HG03439 (cell line): ENCODE results near the gene CEBPZOS.
"Not testable (repeated sequence)": the region's sequence is repeated elsewhere in the genome, so short reads cannot be mapped to it uniquely, and the experiment has no call there.

Source experiments
- ATAC-seq: cut with Tn5 transposase; IDR thresholded peaks from one replicate; pipeline ENCODE4 v1.9.1; 2021; ENCODE audit warnings: mild to moderate bottlenecking, moderate library complexity; ENCODE audit not compliant: unreplicated experiment

The CEBPZOS gene

DNA sequence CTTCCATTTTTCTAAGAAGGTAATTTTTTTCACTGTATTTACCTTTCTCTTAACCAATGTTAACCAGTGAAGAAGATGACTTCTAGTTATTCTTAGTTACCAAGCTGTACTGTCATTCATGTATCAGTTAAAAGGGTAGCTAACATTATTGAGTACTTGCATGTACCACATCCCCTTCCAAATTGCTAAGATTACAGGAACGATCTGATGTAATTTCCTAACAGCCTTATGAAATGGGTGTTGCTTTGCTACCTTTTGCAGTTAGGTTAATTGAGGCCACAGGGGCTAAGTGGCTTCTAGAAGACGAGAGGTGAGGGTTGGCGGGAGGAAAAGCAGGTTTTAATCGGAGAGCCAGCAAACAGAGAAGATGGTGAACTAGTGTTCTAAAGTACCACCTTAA is 6.0 kb upstream of the CEBPZOS start:
- no peak for ATAC-seq

DNA sequence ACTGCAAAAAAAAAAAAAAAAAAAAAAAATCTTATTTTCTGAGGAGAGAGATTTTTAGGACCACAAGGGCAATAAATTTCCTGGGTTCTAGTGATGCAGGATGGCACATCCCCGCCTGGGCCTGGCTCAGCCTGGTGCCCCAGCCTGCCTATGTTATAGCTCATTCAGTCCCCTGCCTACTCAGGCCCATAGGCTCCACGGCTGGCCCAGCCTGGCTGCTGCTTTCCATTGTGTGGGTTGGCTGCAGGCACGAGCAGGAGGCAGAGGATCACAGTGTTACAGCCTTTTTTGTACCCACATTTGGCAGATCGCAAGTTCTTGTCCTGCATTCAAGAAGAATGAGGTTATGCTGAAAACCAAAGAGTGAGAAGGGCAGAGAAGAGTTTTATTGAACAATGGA is 5.0 kb upstream of the CEBPZOS start:
- no peak for ATAC-seq

DNA sequence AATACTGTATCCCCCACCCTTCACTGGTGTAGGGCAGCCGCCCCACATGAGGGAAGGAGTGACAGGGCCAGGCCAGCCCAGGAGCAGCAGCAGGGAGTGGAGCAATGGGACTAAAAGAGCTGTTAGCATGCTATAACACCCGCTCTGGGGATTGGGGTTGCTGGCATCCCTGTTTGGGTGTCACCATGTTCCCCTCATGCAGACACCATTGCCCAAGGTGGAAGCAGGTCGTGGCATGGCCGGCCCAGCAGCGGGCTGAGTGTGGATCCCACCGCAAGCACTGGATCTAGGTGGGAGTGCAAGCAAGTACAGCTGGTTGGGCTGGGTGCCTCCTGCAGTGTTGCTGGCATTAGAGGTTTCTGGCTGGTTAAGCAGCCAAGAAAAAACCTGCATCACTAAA is 4.5 kb upstream of the CEBPZOS start:
- no peak for ATAC-seq

DNA sequence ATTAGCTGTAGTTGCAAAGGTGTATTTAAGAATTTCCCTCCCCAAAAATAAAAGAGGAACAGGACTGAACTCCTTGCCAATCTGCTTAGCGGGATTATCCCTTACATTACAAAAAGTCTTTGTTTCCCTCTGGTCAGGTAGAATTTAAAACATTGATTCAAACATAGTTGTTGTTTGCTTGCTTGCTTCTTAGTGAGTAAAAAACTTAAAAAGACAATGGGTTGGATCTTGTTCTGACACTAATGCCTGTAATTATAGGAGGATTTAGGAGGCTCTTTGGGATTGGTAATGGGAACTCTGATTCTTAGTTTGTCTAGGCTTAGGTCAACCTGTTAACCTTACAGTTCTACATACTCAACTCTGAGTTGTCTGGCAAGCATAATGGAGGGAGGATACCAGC is 3.7 kb upstream of the CEBPZOS start:
- no peak for ATAC-seq

DNA sequence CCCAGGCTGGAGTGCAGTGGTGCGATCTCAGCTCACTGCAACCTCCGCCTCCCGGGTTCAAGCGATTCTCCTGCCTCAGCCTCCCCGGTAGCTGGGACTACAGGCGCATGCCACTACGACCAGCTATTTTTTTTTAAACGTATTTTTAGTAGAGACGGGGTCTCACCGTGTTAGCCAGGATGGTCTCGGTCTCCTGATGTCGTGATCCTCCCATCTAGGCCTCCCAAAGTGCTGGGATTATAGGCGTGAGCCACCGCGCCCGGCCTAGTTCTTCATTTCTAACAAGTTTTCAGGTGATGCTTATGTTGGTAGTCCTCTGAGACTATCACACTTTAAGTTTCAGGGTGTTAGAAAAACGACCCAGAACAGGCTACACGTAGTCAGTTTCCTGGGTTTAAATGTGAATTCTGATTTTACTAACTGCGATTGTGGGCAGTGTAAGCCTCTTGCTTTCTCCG is 405 bp upstream of the CEBPZOS start:
- not testable (repeated sequence) for ATAC-seq

DNA sequence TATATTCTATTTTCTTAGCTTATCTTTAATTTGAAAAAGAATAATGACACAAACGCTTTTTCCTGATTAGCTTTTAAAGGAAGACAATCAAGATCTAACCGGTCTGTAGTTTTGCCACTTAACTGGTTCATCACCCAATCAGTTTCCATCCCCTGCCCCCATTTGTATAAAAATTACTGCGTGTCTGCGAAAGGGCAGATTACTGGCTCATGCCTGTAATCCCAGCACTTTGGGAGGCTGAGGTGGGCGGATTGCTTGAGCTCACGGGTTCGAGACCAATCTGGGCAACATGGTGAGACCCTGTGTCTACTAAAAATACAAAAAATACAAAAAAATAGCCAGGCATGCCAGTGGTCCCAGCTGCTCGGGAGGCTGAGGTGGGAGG is 2.4 kb downstream of the CEBPZOS start:
- ATAC-seq = no peak

DNA sequence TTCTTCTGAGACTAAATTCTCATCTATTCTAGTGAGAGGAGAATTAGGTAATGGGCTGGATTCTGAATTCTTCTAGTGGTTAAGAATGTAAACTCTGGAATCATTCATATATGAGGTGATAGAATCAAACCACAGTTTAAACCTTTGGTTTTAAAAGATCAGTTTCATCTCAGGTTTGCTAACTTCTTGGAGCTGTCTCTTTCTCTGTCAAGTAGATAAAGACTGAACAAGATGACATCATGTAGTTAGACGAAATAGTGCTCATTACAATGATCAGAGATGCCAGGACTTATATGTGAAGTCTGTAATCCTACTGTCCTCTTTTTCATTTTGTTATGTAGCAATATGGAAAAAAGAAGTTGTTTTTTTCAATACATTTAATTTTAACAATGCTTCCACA is 4.9 kb downstream of the CEBPZOS start:
- ATAC-seq = no peak

DNA sequence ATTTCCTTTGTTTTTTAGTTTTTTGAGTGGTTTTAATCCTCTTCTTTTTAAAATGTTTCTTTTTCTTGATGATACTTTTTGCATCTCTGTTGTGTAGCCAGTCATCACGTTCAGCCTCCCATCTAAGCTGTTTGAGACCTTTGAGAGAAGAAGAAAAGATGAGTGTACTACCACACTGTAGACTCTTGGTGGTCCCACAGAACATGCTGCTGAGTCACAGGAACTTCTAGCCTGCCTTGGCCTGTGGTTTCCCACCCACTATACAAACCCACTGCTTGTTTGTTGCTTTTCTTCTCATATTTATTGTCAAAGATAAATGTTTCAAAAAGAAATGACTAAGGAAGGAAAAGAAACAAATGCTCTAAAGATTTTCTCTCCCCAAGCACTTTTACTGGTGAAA is 5.5 kb downstream of the CEBPZOS start:
- ATAC-seq = no peak

DNA sequence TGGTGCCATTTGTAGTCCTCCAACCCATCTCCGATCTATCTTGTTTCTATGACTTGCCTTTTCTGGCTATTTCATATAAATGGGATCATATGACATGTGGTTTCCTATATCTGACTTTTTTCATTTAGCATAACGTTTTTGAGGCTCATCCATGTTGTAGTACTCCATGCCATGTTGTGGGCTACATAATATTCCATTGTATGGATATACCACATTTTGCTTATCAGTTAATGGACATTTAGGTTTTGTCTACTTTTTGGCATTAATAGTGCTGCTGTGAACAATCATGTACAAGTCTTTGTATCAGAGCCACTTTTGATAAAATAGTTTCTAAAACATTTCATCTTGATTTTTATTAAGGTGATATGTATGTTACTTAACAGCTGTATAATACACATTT is 7.4 kb downstream of the CEBPZOS start:
- no peak for ATAC-seq

DNA sequence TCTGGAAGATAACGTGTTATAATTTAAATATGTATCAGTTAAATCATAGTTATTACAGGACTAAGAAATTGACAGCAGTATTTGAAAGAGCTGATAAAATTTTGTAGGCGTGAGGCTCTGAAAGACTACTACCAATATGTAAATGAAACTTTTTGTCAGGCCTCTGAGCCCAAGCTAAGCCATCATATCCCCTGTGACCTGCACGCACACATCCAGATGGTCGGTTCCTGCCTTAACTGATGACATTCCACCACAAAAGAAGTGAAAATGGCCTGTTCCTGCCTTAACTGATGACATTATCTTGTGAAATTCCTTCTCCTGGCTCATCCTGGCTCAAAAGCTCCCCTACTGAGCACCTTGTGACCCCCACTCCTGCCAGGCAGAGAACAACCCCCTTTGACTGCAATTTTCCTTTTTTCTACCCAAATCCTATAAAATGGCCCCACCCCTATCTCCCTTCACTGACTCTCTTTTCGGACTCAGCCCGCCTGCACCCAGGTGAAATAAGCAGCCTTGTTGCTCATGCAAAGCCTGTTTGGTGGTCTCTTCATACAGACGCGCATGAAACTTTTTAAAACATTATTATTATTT is 8.9 kb downstream of the CEBPZOS start:
- ATAC-seq = not testable (repeated sequence)

DNA sequence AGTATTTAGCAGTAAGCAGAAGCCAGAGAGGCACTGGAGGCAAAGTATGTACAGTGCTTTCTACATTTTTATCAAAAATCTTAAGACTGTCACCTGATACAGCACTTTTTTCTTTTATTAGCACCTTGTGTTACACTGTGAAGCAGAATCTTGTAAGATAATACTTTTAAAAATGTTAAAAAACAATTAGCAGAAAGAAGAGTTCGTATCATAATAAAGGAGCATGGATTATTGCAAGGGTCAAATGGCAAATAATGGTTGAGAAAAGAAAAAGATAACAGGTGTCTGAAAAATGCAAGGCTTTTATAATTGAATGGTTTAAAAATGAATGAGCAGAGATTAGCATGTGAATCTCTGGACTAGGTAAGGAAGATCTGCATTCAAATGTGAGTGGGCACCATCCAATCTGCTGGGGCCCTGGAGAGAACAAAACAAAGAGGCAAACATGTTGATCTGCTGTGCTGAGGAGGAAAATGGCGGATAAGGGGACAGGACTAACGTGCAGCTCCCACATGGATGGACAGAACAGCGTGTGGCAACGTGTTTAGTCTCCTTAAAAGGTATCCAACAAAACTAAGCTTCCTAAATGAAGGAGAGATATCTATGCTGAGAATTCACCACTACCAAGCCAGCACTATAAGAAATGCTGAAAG is 9.5 kb downstream of the CEBPZOS start:
- no peak for ATAC-seq

DNA sequence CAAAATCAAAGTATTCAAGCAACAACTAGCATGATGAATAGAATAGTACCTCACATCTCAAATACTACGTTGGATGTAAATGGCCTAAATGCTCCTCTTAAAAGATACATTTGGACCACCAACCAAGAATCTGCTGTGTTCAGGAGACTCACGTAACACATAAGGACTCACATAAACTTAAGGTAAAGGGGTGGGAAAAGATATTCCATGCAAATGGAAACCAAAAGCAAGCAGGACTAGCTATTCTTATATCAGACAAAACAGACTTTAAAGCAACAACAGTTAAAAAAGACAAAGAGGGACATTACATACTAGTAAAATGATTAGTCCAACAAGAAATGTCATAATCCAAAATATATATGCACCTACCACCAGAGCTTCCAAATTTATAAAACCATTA is 10.5 kb downstream of the CEBPZOS start:
- not testable (repeated sequence) for ATAC-seq

DNA sequence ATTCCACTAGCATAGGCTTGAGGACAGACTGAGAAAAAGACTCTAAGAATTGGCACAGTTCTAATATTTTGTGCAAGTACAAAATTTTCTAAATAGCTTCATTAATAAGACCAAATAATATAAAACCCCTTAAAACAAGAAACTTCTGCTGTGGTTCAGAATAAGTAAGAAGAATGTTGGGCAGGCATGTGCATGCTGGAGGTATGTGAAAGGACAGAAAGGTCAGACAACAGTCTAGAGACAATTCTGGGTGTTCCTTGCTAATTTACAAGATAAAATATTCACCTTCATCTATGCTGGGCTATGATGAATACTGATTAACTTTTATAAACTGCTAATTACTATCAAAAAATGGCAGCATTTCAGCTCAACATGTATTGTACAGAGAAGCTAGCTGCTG is 14.9 kb downstream of the CEBPZOS start:
- no peak for ATAC-seq

DNA sequence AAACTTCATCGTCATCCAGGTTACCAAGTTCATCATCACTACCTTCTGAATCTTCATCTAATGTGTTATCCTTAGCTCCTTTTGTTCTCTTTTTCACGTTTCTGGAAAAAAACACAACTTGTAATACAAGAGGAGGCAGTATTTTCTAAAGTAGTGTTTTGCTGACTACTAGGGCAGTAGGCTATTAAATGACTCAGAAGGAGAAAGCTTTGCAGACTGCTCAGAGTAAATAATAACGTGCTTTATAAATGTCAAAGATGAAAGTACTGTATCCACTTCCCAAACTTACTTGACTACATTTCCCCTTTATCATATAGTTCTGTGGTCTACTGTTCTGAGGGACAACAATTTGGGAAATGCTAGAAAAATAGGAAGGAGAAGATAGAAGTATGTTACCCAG is 15.6 kb downstream of the CEBPZOS start:
- ATAC-seq = no peak

DNA sequence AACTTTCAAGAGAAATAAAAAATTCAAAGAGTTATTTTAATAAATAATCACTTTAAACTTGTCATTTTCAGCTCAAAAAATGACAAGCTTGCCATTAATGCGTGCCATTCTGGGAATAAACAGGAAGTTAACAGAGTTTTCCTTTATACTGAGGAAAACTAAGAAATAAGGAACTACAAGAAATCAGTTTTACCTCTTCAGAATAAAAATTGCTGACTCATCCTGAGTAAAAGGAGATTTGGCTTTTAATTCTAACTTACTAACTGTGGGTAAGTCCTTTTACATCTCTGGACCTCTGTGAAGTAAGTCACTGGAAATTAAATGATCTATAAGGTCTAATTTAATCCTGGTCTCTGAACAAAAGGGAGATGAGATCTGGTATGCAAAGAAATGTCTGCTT is 19.0 kb downstream of the CEBPZOS start:
- ATAC-seq = no peak

DNA sequence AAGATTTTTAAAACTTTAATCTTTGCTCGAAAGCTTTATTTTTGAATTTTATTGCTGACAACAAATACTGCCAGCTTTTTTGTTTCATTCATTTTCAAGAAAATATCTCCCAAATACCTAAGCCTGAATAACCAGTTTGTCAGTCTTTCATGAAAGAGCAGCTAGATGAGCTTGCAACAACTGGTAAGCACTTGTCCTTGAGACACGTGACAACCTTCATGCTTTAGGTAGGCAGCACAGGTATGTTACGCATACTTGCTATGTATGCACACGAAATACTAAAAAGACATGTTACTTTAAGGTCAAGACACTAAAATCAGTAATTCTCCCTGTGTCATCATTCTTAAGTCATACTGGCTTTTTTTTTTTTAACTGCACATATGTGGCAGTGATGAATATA is 22.8 kb downstream of the CEBPZOS start:
- no peak for ATAC-seq

DNA sequence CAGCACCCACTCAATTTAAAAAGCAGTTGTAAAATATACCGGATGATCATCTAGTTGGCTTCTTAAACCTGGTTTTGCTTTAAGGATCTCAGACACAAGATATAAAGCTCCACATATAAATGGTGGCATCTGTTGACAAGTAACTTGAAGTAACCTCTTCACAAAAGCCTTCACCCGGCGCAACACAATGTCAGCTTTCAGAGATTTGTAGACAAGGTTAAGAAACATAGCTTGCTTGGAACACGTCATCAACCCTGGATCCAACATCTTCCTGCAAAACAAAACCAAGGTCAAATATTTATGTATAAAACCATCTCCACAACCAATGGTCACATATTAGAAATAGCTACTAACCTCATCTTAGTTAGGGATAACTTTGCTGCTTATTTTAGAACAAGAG is 26.8 kb downstream of the CEBPZOS start:
- no peak for ATAC-seq

DNA sequence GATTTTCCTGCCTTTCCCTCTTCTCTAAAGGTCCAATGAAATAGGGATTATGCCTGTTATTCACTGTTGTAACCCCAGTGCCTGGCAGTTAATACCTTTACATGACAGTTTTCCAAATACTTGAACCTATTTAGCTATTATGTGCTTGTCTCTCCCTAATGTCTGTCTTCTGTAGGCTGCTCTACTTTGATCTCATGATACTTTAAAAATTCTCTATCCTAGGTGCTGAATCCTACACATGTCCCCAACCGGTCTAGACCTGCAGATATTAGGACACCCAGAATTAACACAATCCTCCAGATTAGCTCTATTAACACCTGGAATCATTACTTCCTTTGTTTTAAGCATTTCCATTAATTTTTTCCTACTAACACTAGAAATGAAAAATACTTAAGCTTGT is 27.8 kb downstream of the CEBPZOS start:
- ATAC-seq = no peak

DNA sequence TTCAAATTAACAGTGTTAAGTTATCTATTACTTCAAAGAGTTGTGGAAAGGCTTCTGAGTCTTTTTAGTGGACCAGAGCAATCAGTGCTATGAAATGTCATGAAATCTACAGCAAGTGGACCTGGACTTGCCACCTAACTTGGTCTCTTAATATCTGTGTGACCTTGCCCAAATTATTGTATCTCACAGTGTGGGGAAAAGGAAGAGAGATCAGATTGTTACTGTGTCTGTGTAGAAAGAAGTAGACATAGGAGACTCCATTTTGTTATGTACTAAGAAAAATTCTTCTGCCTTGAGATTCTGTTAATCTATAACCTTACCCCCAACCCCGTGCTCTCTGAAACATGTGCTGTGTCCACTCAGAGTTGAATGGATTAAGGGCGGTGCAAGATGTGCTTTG is 28.8 kb downstream of the CEBPZOS start:
- ATAC-seq = not testable (repeated sequence)

DNA sequence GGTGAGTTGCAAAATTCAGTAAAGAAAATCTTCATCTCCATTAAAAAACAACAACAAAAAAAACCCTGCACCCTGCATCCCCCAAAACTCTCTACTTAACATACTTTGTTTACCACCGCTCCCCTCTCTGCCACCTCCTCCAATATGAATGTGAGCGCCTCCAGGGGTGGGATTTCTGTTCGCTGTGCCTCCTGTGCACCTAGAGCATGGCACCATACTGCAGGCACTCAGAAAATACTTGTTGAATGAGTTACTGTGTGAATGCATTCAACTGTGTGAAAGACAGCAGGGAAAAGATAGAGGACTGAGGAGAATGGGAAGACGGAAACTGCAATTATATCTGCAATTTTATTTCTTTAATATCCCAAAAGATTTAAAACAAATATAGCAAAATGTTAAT is 30.6 kb downstream of the CEBPZOS start:
- no peak for ATAC-seq

DNA sequence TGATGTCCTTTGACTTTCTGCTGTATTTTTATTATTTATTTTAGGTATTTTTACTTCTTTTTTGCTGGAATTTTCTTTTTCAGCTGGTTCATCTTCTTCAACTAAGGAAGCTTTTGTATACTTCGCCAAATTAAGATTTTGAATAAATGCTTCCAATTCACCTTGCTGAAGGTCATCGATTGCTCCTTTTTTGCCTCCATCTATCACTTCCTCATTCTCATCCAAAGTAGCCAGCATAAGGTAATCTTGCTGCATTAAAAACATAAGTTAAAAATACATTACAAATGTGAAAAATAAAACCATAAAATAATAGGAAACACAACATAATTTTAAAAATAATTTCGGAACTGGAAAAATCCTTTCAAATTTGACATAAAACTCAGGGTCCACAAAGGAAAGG is 32.5 kb downstream of the CEBPZOS start:
- ATAC-seq = no peak

DNA sequence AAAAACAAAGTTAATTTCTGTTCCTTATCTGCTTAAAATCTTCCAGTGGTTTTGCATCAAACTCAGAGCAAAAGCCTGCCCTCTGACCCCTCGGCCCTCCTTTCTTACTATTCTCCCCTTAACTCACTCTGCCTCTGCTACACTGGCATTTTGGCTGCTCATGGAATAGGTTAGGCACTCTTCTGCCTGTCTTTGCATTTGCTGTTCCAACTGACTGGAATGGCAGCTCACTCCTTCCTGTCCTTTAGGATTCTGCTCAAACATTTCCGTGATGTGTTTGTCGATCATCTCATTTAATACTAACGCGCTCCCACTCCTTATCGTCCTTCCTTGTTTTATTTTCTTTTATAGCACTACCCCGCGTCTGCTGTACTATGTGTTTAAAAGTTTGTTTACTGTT is 34.3 kb downstream of the CEBPZOS start:
- no peak for ATAC-seq
